Keratinocyte (primary cell): ENCODE data around the gene NOTCH1. TPM values are rescaled to one million over a fixed set of nuclear protein-coding genes. Genes with fewer than 3 reads are reported as not detected.

ENCODE experiments used
- DNase-seq: peaks from one replicate; pipeline ENCODE4 v3.0.0-alpha.2; 2011; ENCODE audit warnings: low read depth, missing footprints, low spot score
- FAIRE-seq: peaks from 2 replicates; lab custom pipeline; 2011; peaks lifted over from hg19 to GRCh38; lab: Jason Lieb, UNC
- H2AFZ ChIP-seq: 2 replicates; pipeline ENCODE4 v1.6.0; 2012; ENCODE audit warnings: low read length, control low read depth, inconsistent platforms; ENCODE audit not compliant: control insufficient read depth
- H3K27ac ChIP-seq: 2 replicates; pipeline ENCODE4 v1.5.1; 2011; ENCODE audit warnings: low read length; ENCODE audit not compliant: control insufficient read depth, insufficient read depth
- H3K27me3 ChIP-seq: 3 replicates; pipeline ENCODE4 v1.6.0; 2011; ENCODE audit warnings: low read length; ENCODE audit not compliant: control insufficient read depth, insufficient read depth; ENCODE audit errors: extremely low read depth
- H3K36me3 ChIP-seq, 2 experiments: 2 replicates in 1 of 2; 3 replicates in 1 of 2; pipeline ENCODE4 v1.5.1; 2011; ENCODE audit warnings: low read length in 2 of 2, mild to moderate bottlenecking in 1 of 2; ENCODE audit not compliant: control insufficient read depth in 2 of 2, insufficient read depth in 2 of 2; ENCODE audit errors: extremely low read depth in 1 of 2
- H3K4me1 ChIP-seq: 3 replicates; pipeline ENCODE4 v1.5.1; 2011; ENCODE audit warnings: low read length; ENCODE audit not compliant: control insufficient read depth, insufficient read depth; ENCODE audit errors: extremely low read depth
- H3K4me2 ChIP-seq: 3 replicates; pipeline ENCODE4 v1.6.0; 2011; ENCODE audit warnings: low read depth, low read length; ENCODE audit not compliant: control insufficient read depth, insufficient read depth; ENCODE audit errors: extremely low read depth
- H3K4me3 ChIP-seq, 3 experiments: fragments of 200-600 bp in 1 of 3; sonication (generic) in 1 of 3; 2 replicates in 2 of 3; 3 replicates in 1 of 3; pipeline ENCODE4 v1.5.1; 2011 to 2016; ENCODE audit warnings: low read length in 3 of 3, mild to moderate bottlenecking in 3 of 3, control low read depth in 2 of 3, inconsistent platforms in 1 of 3, low read depth in 1 of 3, mixed read lengths in 1 of 3, mixed run types in 1 of 3, moderate library complexity in 1 of 3; ENCODE audit not compliant: control insufficient read depth in 2 of 3, insufficient read depth in 2 of 3; ENCODE audit errors: extremely low read depth in 1 of 3
- H3K79me2 ChIP-seq: 2 replicates; pipeline ENCODE4 v1.6.0; 2012; ENCODE audit warnings: low read length; ENCODE audit not compliant: control insufficient read depth, insufficient read depth
- H3K9ac ChIP-seq: 3 replicates; pipeline ENCODE4 v1.6.0; 2011; ENCODE audit warnings: low read length; ENCODE audit not compliant: control insufficient read depth, insufficient read depth; ENCODE audit errors: extremely low read depth
- H3K9me1 ChIP-seq: 3 replicates; pipeline ENCODE4 v1.6.0; 2011; ENCODE audit warnings: low read length; ENCODE audit not compliant: control insufficient read depth, insufficient read depth; ENCODE audit errors: extremely low read depth
- H3K9me3 ChIP-seq: 2 replicates; pipeline ENCODE4 v1.5.1; 2012; ENCODE audit warnings: low read depth, low read length; ENCODE audit not compliant: control insufficient read depth
- H4K20me1 ChIP-seq: 3 replicates; pipeline ENCODE4 v1.6.0; 2011; ENCODE audit warnings: low read length; ENCODE audit not compliant: control insufficient read depth, insufficient read depth; ENCODE audit errors: extremely low read depth
- EZH2 ChIP-seq: IDR thresholded peaks from one replicate; pipeline ENCODE4 v1.6.1; 2012; ENCODE audit warnings: inconsistent platforms, mild to moderate bottlenecking, low read length, moderate library complexity
- dilution Hi-C: fragments of 300-500 bp; cut with MboI; formaldehyde crosslinking; loops from one replicate; pipeline ENCODE4 v1.7.0; 2020; ENCODE audit warnings: low sequenced_read_pairs; ENCODE audit not compliant: extremely low pct_ligation_motif_present
- polyA plus RNA-seq, 5 experiments: library from polyadenylated mRNA; depleted of rRNA in 3 of 5; stranded (reverse) in 3 of 5; stranded (forward) in 1 of 5; unstranded in 1 of 5; fragments of >200 nt; gene quantifications; 1 replicate in 1 of 5; 2 replicates in 3 of 5; 3 replicates in 1 of 5; pipeline versions ENCODE4 v1.2.1 to v1.2.3, GENCODE V29; 2011 to 2012; ENCODE audit warnings: missing spikeins in 2 of 5, low read depth in 1 of 5, low replicate concordance in 1 of 5
- TF ChIP-seq, protein P1 (sequence below), 3 experiments: IDR thresholded peaks in 1 of 3; conservative IDR thresholded peaks in 1 of 3; optimal IDR thresholded peaks in 1 of 3; 2 replicates in 2 of 3; 3 replicates in 1 of 3; pipeline versions ENCODE3 to v1.5.1; 2011; ENCODE audit warnings: low read length in 3 of 3, mild to moderate bottlenecking in 3 of 3, moderate library complexity in 2 of 3, control low read depth in 1 of 3, inconsistent platforms in 1 of 3; ENCODE audit not compliant: insufficient read depth in 2 of 3; ENCODE audit errors: extremely low read depth in 1 of 3

NOTCH1 gene
- polyA plus RNA-seq, 1 donor (not counting 4 experiments of a cell fraction or from before 2014, with no cell fraction given) = 6.1 TPM

DNA sequence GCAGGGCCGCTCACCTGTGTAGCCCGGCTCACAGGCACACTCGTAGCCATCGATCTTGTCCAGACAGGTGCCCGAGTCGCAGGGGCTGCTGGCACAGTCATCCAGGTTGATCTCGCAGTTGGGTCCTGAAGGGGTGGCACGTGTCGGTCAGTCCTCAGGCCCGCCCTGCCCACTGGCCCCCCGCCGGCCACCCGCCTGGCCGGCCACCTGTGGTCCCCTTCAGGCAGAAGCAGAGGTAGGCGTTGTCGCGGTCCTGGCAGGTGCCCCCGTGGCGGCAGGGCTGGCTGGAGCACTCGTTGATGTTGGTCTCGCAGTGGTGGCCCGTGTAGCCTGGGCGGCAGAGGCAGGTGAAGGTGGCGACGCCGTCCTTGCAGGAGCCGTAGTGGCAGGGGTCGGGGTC lies 30.6 kb downstream of the NOTCH1 start:
- Histone ChIP-seq H2AFZ (no peak overlapping the region), H3K4me3 (no peak overlapping the region), H3K4me1 (no peaks in the 10 kb centered on the region), H3K4me2 (no peak overlapping the region), H3K9me1 (no peaks in the 10 kb centered on the region), H3K9me3 (no peaks in the 10 kb centered on the region), H3K27ac (no peak overlapping the region), H3K36me3 (peaks cover 57 to 69% of the 10 kb centered on the region in 2 experiments), H3K27me3 (no peaks in the 10 kb centered on the region), H3K9ac (no peak overlapping the region), H3K79me2 (peaks cover 25% of the 10 kb centered on the region), H4K20me1 (peaks cover 11% of the 10 kb centered on the region)
- dilution Hi-C loops = no loop called here
- DNase-seq = no peak
- TF ChIP-seq, protein P1, sequence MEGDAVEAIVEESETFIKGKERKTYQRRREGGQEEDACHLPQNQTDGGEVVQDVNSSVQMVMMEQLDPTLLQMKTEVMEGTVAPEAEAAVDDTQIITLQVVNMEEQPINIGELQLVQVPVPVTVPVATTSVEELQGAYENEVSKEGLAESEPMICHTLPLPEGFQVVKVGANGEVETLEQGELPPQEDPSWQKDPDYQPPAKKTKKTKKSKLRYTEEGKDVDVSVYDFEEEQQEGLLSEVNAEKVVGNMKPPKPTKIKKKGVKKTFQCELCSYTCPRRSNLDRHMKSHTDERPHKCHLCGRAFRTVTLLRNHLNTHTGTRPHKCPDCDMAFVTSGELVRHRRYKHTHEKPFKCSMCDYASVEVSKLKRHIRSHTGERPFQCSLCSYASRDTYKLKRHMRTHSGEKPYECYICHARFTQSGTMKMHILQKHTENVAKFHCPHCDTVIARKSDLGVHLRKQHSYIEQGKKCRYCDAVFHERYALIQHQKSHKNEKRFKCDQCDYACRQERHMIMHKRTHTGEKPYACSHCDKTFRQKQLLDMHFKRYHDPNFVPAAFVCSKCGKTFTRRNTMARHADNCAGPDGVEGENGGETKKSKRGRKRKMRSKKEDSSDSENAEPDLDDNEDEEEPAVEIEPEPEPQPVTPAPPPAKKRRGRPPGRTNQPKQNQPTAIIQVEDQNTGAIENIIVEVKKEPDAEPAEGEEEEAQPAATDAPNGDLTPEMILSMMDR (optimal IDR thresholded peaks at IDR 0.05 in 1 of 3, IDR thresholded peaks at IDR 0.05 in 1 of 3, conservative IDR thresholded peaks at IDR 0.05 in 1 of 3; ENCODE audit: extremely low read depth in 1 of 3, insufficient read depth in 2 of 3, low read length in 3 of 3) = no peak
- no peak for TF ChIP-seq EZH2
- no peak for FAIRE-seq

DNA sequence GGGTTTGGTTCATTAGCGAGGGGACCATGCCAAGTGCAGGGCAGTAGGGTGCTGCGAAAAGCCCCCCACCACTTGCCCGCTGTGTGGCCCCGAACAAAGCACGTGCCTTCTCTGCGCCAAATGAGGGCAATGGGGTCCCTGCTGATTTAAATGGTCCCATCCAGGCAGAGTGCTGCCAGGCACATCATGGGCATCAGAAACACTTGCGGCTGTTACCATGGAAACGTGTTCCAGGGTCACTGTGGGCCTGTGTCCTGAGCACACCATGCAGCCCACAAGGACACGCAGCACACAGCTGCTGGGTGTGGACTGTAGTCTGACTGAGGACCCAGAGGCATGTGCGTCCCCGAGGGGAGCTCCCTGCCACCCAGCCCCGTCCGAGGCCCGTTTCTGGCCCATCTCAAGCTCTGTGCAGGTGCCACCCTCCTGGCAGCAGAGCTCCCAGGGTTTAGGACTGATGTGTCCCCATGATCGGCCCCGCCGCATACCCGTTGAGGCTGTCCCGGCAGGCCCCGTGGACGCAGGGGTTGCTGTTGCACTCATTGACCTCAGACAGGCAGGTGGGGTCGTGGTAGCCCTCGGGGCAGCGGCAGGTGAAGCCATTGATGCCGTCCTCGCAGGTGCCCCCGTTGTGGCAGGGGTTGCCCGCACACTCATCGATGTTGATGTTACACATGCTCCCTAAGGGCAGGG lies 31.7 kb downstream of the NOTCH1 start:
- H3K9ac ChIP-seq = no peak overlapping the region
- H3K36me3 ChIP-seq = peaks cover 60 to 74% of the 10 kb centered on the region in 2 experiments
- no peaks in the 10 kb centered on the region for H3K4me1 ChIP-seq
- no peak for DNase-seq
- dilution Hi-C loops = no loop called here
- H3K9me3 ChIP-seq = no peaks in the 10 kb centered on the region
- no peak overlapping the region for H3K4me2 ChIP-seq
- no peak for FAIRE-seq
- H2AFZ ChIP-seq = no peak overlapping the region
- H3K4me3 ChIP-seq = no peak overlapping the region
- H3K79me2 ChIP-seq = peaks cover 24% of the 10 kb centered on the region
- TF ChIP-seq EZH2 = no peak
- TF ChIP-seq, protein P1 (optimal IDR thresholded peaks at IDR 0.05 in 1 of 3, IDR thresholded peaks at IDR 0.05 in 1 of 3, conservative IDR thresholded peaks at IDR 0.05 in 1 of 3; ENCODE audit: extremely low read depth in 1 of 3, insufficient read depth in 2 of 3, low read length in 3 of 3) = no peak
- H3K27ac ChIP-seq = no peak overlapping the region
- peaks cover 13% of the 10 kb centered on the region for H4K20me1 ChIP-seq
- no peaks in the 10 kb centered on the region for H3K9me1 ChIP-seq
- no peaks in the 10 kb centered on the region for H3K27me3 ChIP-seq
